Hepatocyte (in vitro differentiated cells): ENCODE measurements around the gene CT47B1.
"Not testable (repeated sequence)": the region's sequence is repeated elsewhere in the genome, so short reads cannot be mapped to it uniquely, and the experiment has no call there.

Source experiments
- EZH2 ChIP-seq: fragments of 200-600 bp; sonication (generic); IDR thresholded peaks from 2 replicates; pipeline ENCODE4 v1.6.1; 2016; ENCODE audit warnings: antibody characterized with exemption, mild to moderate bottlenecking, borderline replicate concordance
- EZH2phosphoT487 ChIP-seq: fragments of 200-600 bp; sonication (generic); IDR thresholded peaks from one replicate; pipeline ENCODE4 v1.6.1; 2018; ENCODE audit warnings: antibody characterized with exemption, mild to moderate bottlenecking, low read depth, moderate library complexity; ENCODE audit not compliant: unreplicated experiment, severe bottlenecking
- TF ChIP-seq, protein P1 (sequence below): fragments of 200-600 bp; sonication (generic); IDR thresholded peaks from 2 replicates; pipeline ENCODE4 v1.5.1; 2016; ENCODE audit warnings: antibody characterized with exemption, mild to moderate bottlenecking; ENCODE audit not compliant: poor library complexity

GRCh38 chrX:120827213-120827612, 48.5 kb downstream of the CT47B1 start:
- TF ChIP-seq, protein P1, sequence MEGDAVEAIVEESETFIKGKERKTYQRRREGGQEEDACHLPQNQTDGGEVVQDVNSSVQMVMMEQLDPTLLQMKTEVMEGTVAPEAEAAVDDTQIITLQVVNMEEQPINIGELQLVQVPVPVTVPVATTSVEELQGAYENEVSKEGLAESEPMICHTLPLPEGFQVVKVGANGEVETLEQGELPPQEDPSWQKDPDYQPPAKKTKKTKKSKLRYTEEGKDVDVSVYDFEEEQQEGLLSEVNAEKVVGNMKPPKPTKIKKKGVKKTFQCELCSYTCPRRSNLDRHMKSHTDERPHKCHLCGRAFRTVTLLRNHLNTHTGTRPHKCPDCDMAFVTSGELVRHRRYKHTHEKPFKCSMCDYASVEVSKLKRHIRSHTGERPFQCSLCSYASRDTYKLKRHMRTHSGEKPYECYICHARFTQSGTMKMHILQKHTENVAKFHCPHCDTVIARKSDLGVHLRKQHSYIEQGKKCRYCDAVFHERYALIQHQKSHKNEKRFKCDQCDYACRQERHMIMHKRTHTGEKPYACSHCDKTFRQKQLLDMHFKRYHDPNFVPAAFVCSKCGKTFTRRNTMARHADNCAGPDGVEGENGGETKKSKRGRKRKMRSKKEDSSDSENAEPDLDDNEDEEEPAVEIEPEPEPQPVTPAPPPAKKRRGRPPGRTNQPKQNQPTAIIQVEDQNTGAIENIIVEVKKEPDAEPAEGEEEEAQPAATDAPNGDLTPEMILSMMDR = not testable (repeated sequence)
- TF ChIP-seq EZH2phosphoT487, EZH2: not testable (repeated sequence)
